Spleen (tissue), 11 donors: ENCODE measurements around the gene MYCBPAP. TPM values are rescaled to one million over a fixed set of nuclear protein-coding genes. Genes with fewer than 3 reads are reported as not detected.

Source experiments
- DNase-seq: peaks from one replicate; pipeline ENCODE4 v3.0.0-alpha.2; 2020
- H3K27ac ChIP-seq, 8 donors: fragments of 200-600 bp; sonication (generic) in 7 of 8; 1 replicate in 4 of 8; 2 replicates in 4 of 8; pipeline versions ENCODE4 v1.5.0 to v1.8.0; 2016 to 2021; ENCODE audit warnings: inconsistent platforms in 4 of 8, mild to moderate bottlenecking in 4 of 8, moderate library complexity in 1 of 8
- H3K27me3 ChIP-seq, 7 donors: fragments of 200-600 bp; sonication (generic) in 6 of 7; replicated peaks in 1 of 7; 1 replicate in 4 of 7; 2 replicates in 3 of 7; pipeline versions ENCODE4 v1.5.0 to v1.8.0; 2016 to 2021; ENCODE audit warnings: inconsistent platforms in 3 of 7, mild to moderate bottlenecking in 1 of 7
- H3K36me3 ChIP-seq, 6 donors: fragments of 200-600 bp; sonication (generic) in 5 of 6; 1 replicate in 4 of 6; 2 replicates in 2 of 6; pipeline versions ENCODE4 v1.5.0 to v1.8.0; 2016 to 2021; ENCODE audit warnings: inconsistent platforms in 2 of 6
- H3K4me1 ChIP-seq, 6 donors: fragments of 200-600 bp; sonication (generic) in 5 of 6; 1 replicate in 3 of 6; 2 replicates in 3 of 6; pipeline versions ENCODE4 v1.5.0 to v1.8.0; 2016 to 2021; ENCODE audit warnings: inconsistent platforms in 3 of 6
- H3K4me3 ChIP-seq, 8 donors: fragments of 200-600 bp; sonication (generic) in 7 of 8; 1 replicate in 4 of 8; 2 replicates in 4 of 8; pipeline versions ENCODE4 v1.5.0 to v1.8.0; 2016 to 2021; ENCODE audit warnings: inconsistent platforms in 4 of 8, mild to moderate bottlenecking in 4 of 8, moderate library complexity in 2 of 8
- H3K9me3 ChIP-seq, 8 donors: fragments of 200-600 bp; sonication (generic) in 7 of 8; 1 replicate in 4 of 8; 2 replicates in 4 of 8; pipeline versions ENCODE4 v1.5.0 to v1.8.0; 2016 to 2021; ENCODE audit warnings: inconsistent platforms in 4 of 8
- POLR2A ChIP-seq, 3 donors: fragments of 450-650 bp; IDR thresholded peaks; one replicate each; pipeline ENCODE4 v1.5.1; 2017; ENCODE audit warnings: antibody characterized with exemption in 3 of 3, mild to moderate bottlenecking in 1 of 3
- POLR2AphosphoS5 ChIP-seq, 3 donors: sonication (generic); formaldehyde crosslinking; IDR thresholded peaks; one replicate each; pipeline ENCODE4 v1.5.1; 2017; ENCODE audit warnings: antibody characterized with exemption in 3 of 3
- WGBS, 5 donors: extraction: QIAGEN DNeasy Blood & Tissue Kit in 3 of 5; methylation state at CpG; one replicate each; pipeline versions ENCODE4 v1.1.5 to v1.1.7; 2013 to 2018; 5-methylcytosine and 5-hydroxymethylcytosine counted together
- intact Hi-C: fragments of 100-400 bp; cut with DNase I; formaldehyde crosslinking; loops from one replicate; pipeline ENCODE4 v1.15.0; 2023; ENCODE audit warnings: low total_unique reads
- polyA plus RNA-seq, 3 donors: library from polyadenylated mRNA; stranded (reverse); fragments of 200-250 nt; gene quantifications; one replicate each; pipeline ENCODE4 v1.2.1, GENCODE V29; 2013
- total RNA-seq, 7 donors: library from RNA; depleted of rRNA in 3 of 7; stranded (reverse); fragments of >200 nt in 3 of 7; fragmentation: NEBNext Ultra II Directional in 4 of 7; extraction: Animal tissue kit (Norgen Biotek cat#: 25700) in 4 of 7; gene quantifications; one replicate each; pipeline versions ENCODE4 v1.1.0 to v1.2.1, GENCODE V29; 2016 to 2021
- TF ChIP-seq, protein P1 (sequence below), 11 experiments: fragments of 200-600 bp in 7 of 11; fragments of 450-650 bp in 4 of 11; sonication (generic) in 4 of 11; IDR thresholded peaks in 8 of 11; conservative IDR thresholded peaks in 3 of 11; 1 replicate in 7 of 11; 2 replicates in 4 of 11; pipeline versions ENCODE4 v1.4.0 to v1.8.0; 2016 to 2021; ENCODE audit warnings: antibody characterized with exemption in 11 of 11, inconsistent platforms in 4 of 11, mild to moderate bottlenecking in 1 of 11
- donor health status: healthy with polysubstance abuse.
- donor health status: DM: no; HTN: no; CAD: no; lungs with moderate emphysema.
- donor health status: DM: no; HTN: no; CAD: no.
- donor health status: Bipolar disorder and iron deficiency.
- donor health status: healthy.
- donor health status: DM: no; HTN: no; CAD: no.
- donor health status: DM: yes; HTN: yes; CAD: no.

Gene MYCBPAP
- total and polyA plus RNA-seq, 10 donors = 0.15 to 2.8 (median 0.84) TPM

- no peaks in the 10 kb centered on the region for H3K9me3 ChIP-seq
- no peak overlapping the region for H3K4me3 ChIP-seq
- 91 to 98% (median 96%) methylated on average over 2 of the region's 2 CpGs for WGBS, 5 donors
- TF ChIP-seq, protein P1, sequence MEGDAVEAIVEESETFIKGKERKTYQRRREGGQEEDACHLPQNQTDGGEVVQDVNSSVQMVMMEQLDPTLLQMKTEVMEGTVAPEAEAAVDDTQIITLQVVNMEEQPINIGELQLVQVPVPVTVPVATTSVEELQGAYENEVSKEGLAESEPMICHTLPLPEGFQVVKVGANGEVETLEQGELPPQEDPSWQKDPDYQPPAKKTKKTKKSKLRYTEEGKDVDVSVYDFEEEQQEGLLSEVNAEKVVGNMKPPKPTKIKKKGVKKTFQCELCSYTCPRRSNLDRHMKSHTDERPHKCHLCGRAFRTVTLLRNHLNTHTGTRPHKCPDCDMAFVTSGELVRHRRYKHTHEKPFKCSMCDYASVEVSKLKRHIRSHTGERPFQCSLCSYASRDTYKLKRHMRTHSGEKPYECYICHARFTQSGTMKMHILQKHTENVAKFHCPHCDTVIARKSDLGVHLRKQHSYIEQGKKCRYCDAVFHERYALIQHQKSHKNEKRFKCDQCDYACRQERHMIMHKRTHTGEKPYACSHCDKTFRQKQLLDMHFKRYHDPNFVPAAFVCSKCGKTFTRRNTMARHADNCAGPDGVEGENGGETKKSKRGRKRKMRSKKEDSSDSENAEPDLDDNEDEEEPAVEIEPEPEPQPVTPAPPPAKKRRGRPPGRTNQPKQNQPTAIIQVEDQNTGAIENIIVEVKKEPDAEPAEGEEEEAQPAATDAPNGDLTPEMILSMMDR (IDR thresholded peaks at IDR 0.05 in 8 of 11, conservative IDR thresholded peaks at IDR 0.05 in 3 of 11) = no peak
- TF ChIP-seq POLR2AphosphoS5 (IDR thresholded peaks at IDR 0.05) (no peak), POLR2A (IDR thresholded peaks at IDR 0.05) (no peak)
- no peak for DNase-seq
- peaks cover 0 to 30% (median 16%) of the 10 kb centered on the region in 6 donors for H3K4me1 ChIP-seq
- H3K27me3 ChIP-seq = peaks cover 0 to 51% (median 30%) of the 10 kb centered on the region in 7 donors
- intact Hi-C loops = no loop called here
- H3K36me3 ChIP-seq = no peaks in the 10 kb centered on the region
- H3K27ac ChIP-seq = no peak overlapping the region
These were observed 26.7 kb downstream of the MYCBPAP start for GRCh38 chr17:50534979-50535326.

DNA sequence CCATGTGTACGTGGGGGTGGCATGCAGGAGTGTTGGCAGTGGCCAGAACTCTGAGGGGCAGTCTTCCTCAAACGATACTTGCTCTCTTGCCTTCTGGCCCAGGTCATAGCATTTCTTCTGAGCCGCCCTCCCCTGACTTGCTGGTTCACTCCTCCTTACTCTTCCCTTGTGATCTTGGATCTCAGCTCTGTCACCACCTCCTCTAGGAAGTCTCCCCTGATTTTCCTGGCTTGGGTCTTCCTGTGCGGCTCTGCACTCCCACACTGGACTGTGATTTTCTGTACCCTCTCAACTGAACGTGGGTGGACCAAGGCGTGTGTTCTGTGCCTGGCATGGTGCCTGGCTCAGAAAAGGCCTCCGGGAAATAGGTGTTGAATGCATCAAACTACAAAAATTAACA lies 27.2 kb downstream of the MYCBPAP start:
- 84 to 91% (median 85%) methylated on average over 7 of the region's 7 CpGs for whole genome bisulfite sequencing, 5 donors
- no peaks in the 10 kb centered on the region for H3K36me3 ChIP-seq
- peaks cover 0 to 30% (median 16%) of the 10 kb centered on the region in 6 donors for H3K4me1 ChIP-seq
- intact Hi-C loops = no loop called here
- no peaks in the 10 kb centered on the region for H3K9me3 ChIP-seq
- DNase-seq = no peak
- no peak for TF ChIP-seq POLR2A (IDR thresholded peaks at IDR 0.05)
- no peak for TF ChIP-seq POLR2AphosphoS5 (IDR thresholded peaks at IDR 0.05)
- TF ChIP-seq, protein P1 (IDR thresholded peaks at IDR 0.05 in 8 of 11, conservative IDR thresholded peaks at IDR 0.05 in 3 of 11) = no peak
- no peak overlapping the region for H3K4me3 ChIP-seq
- H3K27me3 ChIP-seq = peaks cover 0 to 47% (median 29%) of the 10 kb centered on the region in 7 donors
- no peak overlapping the region for H3K27ac ChIP-seq

DNA sequence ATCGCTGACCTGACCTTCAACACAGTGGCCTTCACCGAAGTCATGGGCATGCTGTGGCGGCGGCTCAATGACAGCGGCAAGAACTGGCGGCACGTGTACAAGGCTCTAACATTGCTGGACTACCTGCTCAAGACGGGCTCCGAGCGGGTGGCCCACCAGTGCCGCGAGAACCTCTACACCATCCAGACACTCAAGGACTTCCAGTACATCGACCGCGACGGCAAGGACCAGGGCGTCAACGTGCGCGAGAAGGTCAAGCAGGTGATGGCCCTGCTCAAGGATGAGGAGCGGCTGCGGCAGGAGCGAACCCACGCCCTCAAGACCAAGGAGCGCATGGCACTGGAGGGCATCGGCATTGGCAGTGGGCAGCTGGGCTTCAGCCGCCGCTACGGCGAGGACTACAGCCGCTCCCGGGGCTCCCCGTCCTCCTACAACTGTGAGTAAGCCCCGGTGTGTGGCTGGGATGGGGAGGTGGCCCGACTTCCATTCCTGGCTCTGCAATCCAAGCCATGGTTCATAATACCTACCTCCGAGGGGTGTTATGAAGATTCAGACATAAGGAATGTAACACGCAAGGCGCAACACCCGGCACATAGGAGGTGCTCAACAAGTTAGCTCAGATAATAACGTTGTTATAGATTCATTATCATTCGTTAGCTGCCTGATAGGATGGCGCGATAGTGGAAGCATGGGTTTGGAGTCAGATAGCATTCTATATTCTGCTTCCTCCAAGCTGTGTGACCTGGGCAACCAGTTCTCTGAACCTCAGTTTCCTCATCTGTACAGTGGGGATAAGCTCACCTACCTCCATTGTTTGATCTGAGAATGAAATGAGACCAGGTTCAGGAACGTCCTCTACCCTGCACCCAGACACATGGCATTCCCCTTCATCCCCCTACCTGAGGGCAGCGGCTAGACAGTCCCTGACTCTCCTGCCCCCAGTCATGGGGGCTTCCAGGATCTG lies 28.7 kb downstream of the MYCBPAP start:
- 92 to 97% (median 95%) methylated on average over 37 to 45 of the region's 45 CpGs for WGBS, 5 donors
- no peak overlapping the region for H3K4me3 ChIP-seq
- no peak overlapping the region for H3K27ac ChIP-seq
- H3K36me3 ChIP-seq = no peaks in the 10 kb centered on the region
- intact Hi-C loops = no loop called here
- no peak for DNase-seq
- H3K9me3 ChIP-seq = no peaks in the 10 kb centered on the region
- TF ChIP-seq POLR2A (IDR thresholded peaks at IDR 0.05) (no peak), POLR2AphosphoS5 (IDR thresholded peaks at IDR 0.05) (no peak)
- TF ChIP-seq, protein P1 (IDR thresholded peaks at IDR 0.05 in 8 of 11, conservative IDR thresholded peaks at IDR 0.05 in 3 of 11) = no peak
- H3K27me3 ChIP-seq = peaks cover 0 to 31% (median 19%) of the 10 kb centered on the region in 7 donors
- H3K4me1 ChIP-seq = peaks cover 0 to 40% (median 24%) of the 10 kb centered on the region in 6 donors
